Endodermal cell (in vitro differentiated cells): Measurements from ENCODE around the gene GAREM1. TPM values are rescaled to one million over a fixed set of nuclear protein-coding genes. Genes with fewer than 3 reads are reported as not detected.

ENCODE experiments used
- DNase-seq: peaks from one replicate; pipeline ENCODE4 v3.0.0-alpha.2; 2017
- H3K27ac ChIP-seq: 2 replicates; pipeline ENCODE4 v1.5.1; 2013; ENCODE audit warnings: mild to moderate bottlenecking, low read depth, low read length, moderate library complexity
- H3K27me3 ChIP-seq: 2 replicates; pipeline ENCODE4 v1.6.1; 2013; ENCODE audit warnings: mild to moderate bottlenecking, low read length, moderate library complexity; ENCODE audit not compliant: insufficient read depth, control insufficient read depth, poor library complexity, severe bottlenecking
- H3K36me3 ChIP-seq: 2 replicates; pipeline ENCODE4 v1.7.0; 2013; ENCODE audit warnings: mild to moderate bottlenecking, low read length, moderate library complexity; ENCODE audit not compliant: control insufficient read depth, insufficient read depth
- H3K4me1 ChIP-seq: one replicate; pipeline ENCODE4 v1.7.0; 2013; ENCODE audit warnings: low read length; ENCODE audit not compliant: control insufficient read depth, insufficient read depth
- H3K4me3 ChIP-seq: 2 replicates; pipeline ENCODE4 v1.5.1; 2013; ENCODE audit warnings: mild to moderate bottlenecking, low read length, moderate library complexity
- H3K9ac ChIP-seq: 2 replicates; pipeline ENCODE4 v1.6.1; 2013; ENCODE audit warnings: mild to moderate bottlenecking, low read length, moderate library complexity; ENCODE audit not compliant: poor library complexity, severe bottlenecking; ENCODE audit errors: extremely low read depth
- H3K9me3 ChIP-seq: 2 replicates; pipeline ENCODE4 v1.6.1; 2013; ENCODE audit warnings: mild to moderate bottlenecking, low read length, moderate library complexity; ENCODE audit not compliant: control insufficient read depth
- H3K27ac Mint-ChIP-seq: 2 replicates; pipeline ENCODE4 v1.8.0; 2020; ENCODE audit warnings: mixed read lengths
- H3K27me3 Mint-ChIP-seq: 2 replicates; pipeline ENCODE4 v1.8.0; 2021; ENCODE audit warnings: mild to moderate bottlenecking, mixed read lengths; ENCODE audit not compliant: insufficient read depth
- H3K36me3 Mint-ChIP-seq: 2 replicates; pipeline ENCODE4 v1.8.0; 2020; ENCODE audit warnings: low read depth, mixed read lengths
- H3K4me1 Mint-ChIP-seq: 2 replicates; pipeline ENCODE4 v1.8.0; 2020; ENCODE audit warnings: mixed read lengths
- H3K4me3 Mint-ChIP-seq: 2 replicates; pipeline ENCODE4 v1.8.0; 2020; ENCODE audit warnings: mild to moderate bottlenecking, moderate library complexity, mixed read lengths
- H3K9me3 Mint-ChIP-seq: 2 replicates; pipeline ENCODE4 v1.8.0; 2020; ENCODE audit warnings: mild to moderate bottlenecking, mixed read lengths
- CTCF ChIP-seq: fragments of 200-600 bp; sonication (generic); conservative IDR thresholded peaks from 2 replicates; pipeline ENCODE4 v1.5.0; 2021; ENCODE audit warnings: antibody characterized with exemption, mild to moderate bottlenecking
- WGBS, 2 experiments: methylation state at CpG; one replicate each; pipeline versions ENCODE4 v1.1.5 to v1.1.7; 2013; ENCODE audit warnings: missing lambda C conversion rate in 2 of 2, mixed read lengths in 1 of 2; ENCODE audit not compliant: insufficient coverage in 1 of 2, insufficient read length in 1 of 2; 5-methylcytosine and 5-hydroxymethylcytosine counted together
- total RNA-seq, 2 donors: library from RNA; stranded (reverse); fragmentation: NEBNext Ultra II Directional in 1 of 2; extraction: Animal tissue kit (Norgen Biotek cat#: 25700) in 1 of 2; gene quantifications; 2 replicates in 1 of 2; 3 replicates in 1 of 2; pipeline ENCODE4 v1.2.1, GENCODE V29; 2021

Gene GAREM1
- total RNA-seq, 2 donors from 2014 or later: 9.2 to 9.4 TPM

GRCh38 chr18:32472841-32473240, 2.2 kb upstream of the GAREM1 start:
- Mint-ChIP-seq H3K4me1 (peaks cover 19% of the 10 kb centered on the region), H3K36me3 (no peaks in the 10 kb centered on the region), H3K9me3 (no peaks in the 10 kb centered on the region), H3K27me3 (peaks cover 15% of the 10 kb centered on the region), H3K4me3 (no peak overlapping the region), H3K27ac (no peak overlapping the region)
- DNase-seq: no peak
- H3K4me1 ChIP-seq: peaks cover 11% of the 10 kb centered on the region
- 0% methylated on average over 1 of the region's 1 CpG for WGBS, 2 experiments
- no peaks in the 10 kb centered on the region for H3K9me3 ChIP-seq
- H3K27ac ChIP-seq: no peak overlapping the region
- no peaks in the 10 kb centered on the region for H3K36me3 ChIP-seq
- no peak overlapping the region for H3K4me3 ChIP-seq
- no peak overlapping the region for H3K9ac ChIP-seq
- peaks cover 16% of the 10 kb centered on the region for H3K27me3 ChIP-seq
- no peak for TF ChIP-seq CTCF

GRCh38 chr18:32470460-32470713, 295 bp downstream of the GAREM1 start:
- no peak overlapping the region for H3K9ac ChIP-seq
- no peaks in the 10 kb centered on the region for H3K9me3 Mint-ChIP-seq
- no peak for TF ChIP-seq CTCF
- H3K4me1 ChIP-seq: peaks cover 11% of the 10 kb centered on the region
- H3K4me3 Mint-ChIP-seq: peak overlapping the region; percentile 75
- H3K27ac ChIP-seq: no peak overlapping the region
- H3K36me3 Mint-ChIP-seq: no peaks in the 10 kb centered on the region
- WGBS, 2 experiments: 0% methylated on average over 47 of the region's 47 CpGs; no CpG with 5 or more reads in 1 of the 2 experiments
- no peaks in the 10 kb centered on the region for H3K36me3 ChIP-seq
- peaks cover 15% of the 10 kb centered on the region for H3K27me3 Mint-ChIP-seq
- peaks cover 28% of the 10 kb centered on the region for H3K4me1 Mint-ChIP-seq
- no peak overlapping the region for H3K27ac Mint-ChIP-seq
- H3K27me3 ChIP-seq: peaks cover 16% of the 10 kb centered on the region
- no peak overlapping the region for H3K4me3 ChIP-seq
- no peaks in the 10 kb centered on the region for H3K9me3 ChIP-seq
- DNase-seq: no peak

GRCh38 chr18:32469691-32470459, 807 bp downstream of the GAREM1 start:
- peak; percentile 71 for DNase-seq
- H3K27ac Mint-ChIP-seq: no peak overlapping the region
- H3K27ac ChIP-seq: no peak overlapping the region
- 1 to 3% methylated on average over 16 to 41 of the region's 41 CpGs for WGBS, 2 experiments
- H3K9ac ChIP-seq: peak overlapping the region; percentile 2
- peaks cover 15% of the 10 kb centered on the region for H3K27me3 Mint-ChIP-seq
- no peaks in the 10 kb centered on the region for H3K9me3 Mint-ChIP-seq
- peaks cover 11% of the 10 kb centered on the region for H3K4me1 ChIP-seq
- H3K27me3 ChIP-seq: peaks cover 16% of the 10 kb centered on the region
- TF ChIP-seq CTCF: no peak
- H3K36me3 Mint-ChIP-seq: no peaks in the 10 kb centered on the region
- H3K9me3 ChIP-seq: no peaks in the 10 kb centered on the region
- H3K4me3 ChIP-seq: peak overlapping the region; percentile 90
- peak overlapping the region; percentile 75 for H3K4me3 Mint-ChIP-seq
- H3K4me1 Mint-ChIP-seq: peaks cover 33% of the 10 kb centered on the region
- no peaks in the 10 kb centered on the region for H3K36me3 ChIP-seq
